Peyer's patch (tissue), 4 donors: ENCODE data around the gene PLD5. TPM values are rescaled to one million over a fixed set of nuclear protein-coding genes. Genes with fewer than 3 reads are reported as not detected.

Experiments used
- DNase-seq, 3 donors: peaks; one replicate each; pipeline ENCODE4 v3.0.0-alpha.2; 2017 to 2019
- H3K27ac ChIP-seq, 4 donors: fragments of 200-600 bp; sonication (generic); one replicate each; pipeline ENCODE4 v1.5.1; 2016 to 2019
- H3K27me3 ChIP-seq, 2 donors: fragments of 200-600 bp; sonication (generic); one replicate each; pipeline ENCODE4 v1.5.1; 2019
- H3K36me3 ChIP-seq, 3 donors: fragments of 200-600 bp; sonication (generic); one replicate each; pipeline ENCODE4 v1.5.1; 2016 to 2019
- H3K4me1 ChIP-seq, 4 donors: fragments of 200-600 bp; sonication (generic); one replicate each; pipeline ENCODE4 v1.5.1; 2016 to 2019
- H3K4me3 ChIP-seq, 4 donors: fragments of 200-600 bp; sonication (generic); 1 replicate in 3 of 4; 2 replicates in 1 of 4; pipeline ENCODE4 v1.5.1; 2016 to 2019; ENCODE audit warnings: mild to moderate bottlenecking in 1 of 4
- H3K9me3 ChIP-seq, 4 donors: fragments of 200-600 bp; sonication (generic); one replicate each; pipeline ENCODE4 v1.5.1; 2016 to 2019; ENCODE audit warnings: mild to moderate bottlenecking in 1 of 4
- CTCF ChIP-seq, 6 experiments: fragments of 450-650 bp in 4 of 6; fragments of 200-600 bp in 2 of 6; sonication (generic) in 1 of 6; IDR thresholded peaks; one replicate each; pipeline ENCODE4 v1.5.1; 2017 to 2019; ENCODE audit warnings: antibody characterized with exemption in 6 of 6, mild to moderate bottlenecking in 3 of 6, moderate library complexity in 1 of 6
- POLR2A ChIP-seq, 2 donors: fragments of 450-650 bp; IDR thresholded peaks; one replicate each; pipeline ENCODE4 v1.5.1; 2017; ENCODE audit warnings: antibody characterized with exemption in 2 of 2, mild to moderate bottlenecking in 2 of 2, moderate library complexity in 2 of 2
- total RNA-seq, 4 donors: library from RNA; depleted of rRNA; stranded (reverse); fragments of >200 nt; gene quantifications; one replicate each; pipeline ENCODE4 v1.1.0, GENCODE V29; 2016

The PLD5 gene
- total RNA-seq, 4 donors from 2014 or later = 0.67 TPM; not detected in 3

- H3K4me1 ChIP-seq = no peaks in the 10 kb centered on the region
- H3K4me3 ChIP-seq = no peak overlapping the region
- H3K9me3 ChIP-seq = no peaks in the 10 kb centered on the region
- no peak overlapping the region for H3K27ac ChIP-seq
- DNase-seq = no peak
- no peak for TF ChIP-seq POLR2A (IDR thresholded peaks at IDR 0.05)
- no peaks in the 10 kb centered on the region for H3K27me3 ChIP-seq
- no peaks in the 10 kb centered on the region for H3K36me3 ChIP-seq
These were observed 95.9 kb downstream of the PLD5 start for GRCh38 chr1:242428399-242429190.

GRCh38 chr1:242427519-242427918 is 97.0 kb downstream of the PLD5 start:
- Histone ChIP-seq H3K27ac (no peak overlapping the region), H3K4me1 (no peaks in the 10 kb centered on the region), H3K36me3 (no peaks in the 10 kb centered on the region), H3K4me3 (no peak overlapping the region), H3K9me3 (no peaks in the 10 kb centered on the region), H3K27me3 (no peaks in the 10 kb centered on the region)
- TF ChIP-seq POLR2A (IDR thresholded peaks at IDR 0.05) = no peak
- no peak for DNase-seq

- H3K4me3 ChIP-seq = no peak overlapping the region
- no peaks in the 10 kb centered on the region for H3K36me3 ChIP-seq
- no peaks in the 10 kb centered on the region for H3K4me1 ChIP-seq
- TF ChIP-seq CTCF (IDR thresholded peaks at IDR 0.05) (no peak), POLR2A (IDR thresholded peaks at IDR 0.05) (no peak)
- H3K27ac ChIP-seq = no peak overlapping the region
- H3K9me3 ChIP-seq = no peaks in the 10 kb centered on the region
- DNase-seq = no peak
- H3K27me3 ChIP-seq = no peaks in the 10 kb centered on the region
These were observed 98.1 kb downstream of the PLD5 start for GRCh38 chr1:242426271-242426905.

- Histone ChIP-seq H3K27ac (no peak overlapping the region), H3K36me3 (no peaks in the 10 kb centered on the region), H3K4me3 (no peak overlapping the region), H3K4me1 (no peaks in the 10 kb centered on the region), H3K27me3 (no peaks in the 10 kb centered on the region), H3K9me3 (no peaks in the 10 kb centered on the region)
- TF ChIP-seq POLR2A (IDR thresholded peaks at IDR 0.05) (no peak), CTCF (IDR thresholded peaks at IDR 0.05) (no peak)
- DNase-seq = no peak
These were observed 99.3 kb downstream of the PLD5 start for GRCh38 chr1:242425232-242425631.

GRCh38 chr1:242416657-242417056 is 107.8 kb downstream of the PLD5 start:
- H3K27ac ChIP-seq = no peak overlapping the region
- no peaks in the 10 kb centered on the region for H3K9me3 ChIP-seq
- no peak for TF ChIP-seq POLR2A (IDR thresholded peaks at IDR 0.05)
- TF ChIP-seq CTCF (IDR thresholded peaks at IDR 0.05) = no peak
- no peaks in the 10 kb centered on the region for H3K36me3 ChIP-seq
- H3K27me3 ChIP-seq = no peaks in the 10 kb centered on the region
- DNase-seq = no peak
- no peak overlapping the region for H3K4me3 ChIP-seq
- H3K4me1 ChIP-seq = no peaks in the 10 kb centered on the region

DNA sequence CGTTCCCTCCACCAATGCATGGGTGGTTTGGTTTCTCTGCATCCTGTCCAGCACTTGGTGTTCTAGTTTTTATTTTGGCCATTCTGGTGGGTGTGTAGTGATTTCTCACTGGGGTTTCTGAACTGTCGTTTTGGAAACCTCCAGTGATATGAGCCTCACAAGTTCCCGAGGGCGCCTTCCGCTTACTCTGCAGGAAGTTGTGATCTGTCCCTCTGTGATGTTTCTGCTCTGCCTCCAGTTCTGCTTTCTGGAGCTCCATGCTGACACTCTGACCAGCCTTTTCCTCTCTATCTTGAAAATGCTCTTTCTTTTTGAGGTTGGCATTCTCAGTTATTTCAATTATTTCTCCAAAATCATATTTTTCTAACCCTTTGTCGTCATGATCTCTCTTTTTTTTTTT is 111.6 kb downstream of the PLD5 start:
- no peaks in the 10 kb centered on the region for H3K9me3 ChIP-seq
- no peaks in the 10 kb centered on the region for H3K36me3 ChIP-seq
- TF ChIP-seq POLR2A (IDR thresholded peaks at IDR 0.05) (no peak), CTCF (IDR thresholded peaks at IDR 0.05) (no peak)
- no peak overlapping the region for H3K4me3 ChIP-seq
- H3K27me3 ChIP-seq = no peaks in the 10 kb centered on the region
- no peak overlapping the region for H3K27ac ChIP-seq
- no peaks in the 10 kb centered on the region for H3K4me1 ChIP-seq
- no peak for DNase-seq
